Choroid plexus epithelial cell (primary cell): Measurements from ENCODE around the gene RAP1GDS1.
"Not testable (repeated sequence)": the region's sequence is repeated elsewhere in the genome, so short reads cannot be mapped to it uniquely, and the experiment has no call there.

Source experiments
- DNase-seq: peaks from one replicate; pipeline ENCODE4 v3.0.0-alpha.2; 2010; ENCODE audit warnings: low read depth
- H3K4me3 ChIP-seq: 2 replicates; pipeline ENCODE4 v1.5.1; 2011; ENCODE audit warnings: low read depth, mild to moderate bottlenecking, control low read depth, low read length, moderate library complexity
- TF ChIP-seq, protein P1 (sequence below): conservative IDR thresholded peaks from 2 replicates; pipeline ENCODE4 v1.5.1; 2011; ENCODE audit warnings: low read depth, mild to moderate bottlenecking, control low read depth, inconsistent platforms, low read length, moderate library complexity

Gene RAP1GDS1

DNA sequence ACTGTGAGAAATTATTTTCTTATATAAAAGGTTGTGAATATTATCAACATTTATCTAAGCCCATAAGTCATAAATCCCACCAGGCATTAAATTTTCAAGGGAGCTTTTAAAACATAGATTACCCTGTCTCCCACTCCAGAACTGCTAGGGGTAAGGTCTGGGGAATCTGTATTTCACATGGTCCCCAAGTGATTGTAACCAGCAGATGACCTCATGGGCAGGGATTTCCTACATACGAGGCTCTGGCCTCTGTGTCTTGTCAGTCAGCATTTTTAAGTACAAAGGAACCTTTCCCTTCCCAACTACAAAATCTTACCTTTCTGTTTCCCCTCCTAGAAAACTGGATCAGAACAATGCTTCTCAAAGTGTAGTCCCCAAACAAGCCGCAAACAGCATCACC lies 208.6 kb downstream of the RAP1GDS1 start:
- no peak for DNase-seq
- TF ChIP-seq, protein P1, sequence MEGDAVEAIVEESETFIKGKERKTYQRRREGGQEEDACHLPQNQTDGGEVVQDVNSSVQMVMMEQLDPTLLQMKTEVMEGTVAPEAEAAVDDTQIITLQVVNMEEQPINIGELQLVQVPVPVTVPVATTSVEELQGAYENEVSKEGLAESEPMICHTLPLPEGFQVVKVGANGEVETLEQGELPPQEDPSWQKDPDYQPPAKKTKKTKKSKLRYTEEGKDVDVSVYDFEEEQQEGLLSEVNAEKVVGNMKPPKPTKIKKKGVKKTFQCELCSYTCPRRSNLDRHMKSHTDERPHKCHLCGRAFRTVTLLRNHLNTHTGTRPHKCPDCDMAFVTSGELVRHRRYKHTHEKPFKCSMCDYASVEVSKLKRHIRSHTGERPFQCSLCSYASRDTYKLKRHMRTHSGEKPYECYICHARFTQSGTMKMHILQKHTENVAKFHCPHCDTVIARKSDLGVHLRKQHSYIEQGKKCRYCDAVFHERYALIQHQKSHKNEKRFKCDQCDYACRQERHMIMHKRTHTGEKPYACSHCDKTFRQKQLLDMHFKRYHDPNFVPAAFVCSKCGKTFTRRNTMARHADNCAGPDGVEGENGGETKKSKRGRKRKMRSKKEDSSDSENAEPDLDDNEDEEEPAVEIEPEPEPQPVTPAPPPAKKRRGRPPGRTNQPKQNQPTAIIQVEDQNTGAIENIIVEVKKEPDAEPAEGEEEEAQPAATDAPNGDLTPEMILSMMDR: no peak
- no peak overlapping the region for H3K4me3 ChIP-seq

DNA sequence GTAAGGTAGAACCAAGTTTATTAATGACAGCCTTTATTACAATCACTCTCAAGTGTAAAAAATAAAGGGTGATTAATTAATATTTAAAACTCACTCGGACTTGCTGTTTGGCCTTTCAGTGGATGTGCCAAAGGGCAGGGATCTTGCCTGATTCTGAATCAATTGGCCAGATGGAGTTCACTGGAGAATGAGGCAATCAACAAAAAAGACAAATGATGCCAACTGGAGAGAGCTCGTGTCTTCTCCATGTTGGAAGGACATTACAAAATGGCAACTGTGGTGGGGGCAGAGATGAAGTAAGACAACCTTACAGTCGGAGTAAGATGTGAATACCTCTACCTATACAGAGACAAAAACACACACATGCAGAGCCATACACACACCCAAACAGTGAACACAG lies 209.2 kb downstream of the RAP1GDS1 start:
- H3K4me3 ChIP-seq: no peak overlapping the region
- DNase-seq: no peak
- TF ChIP-seq, protein P1: no peak

DNA sequence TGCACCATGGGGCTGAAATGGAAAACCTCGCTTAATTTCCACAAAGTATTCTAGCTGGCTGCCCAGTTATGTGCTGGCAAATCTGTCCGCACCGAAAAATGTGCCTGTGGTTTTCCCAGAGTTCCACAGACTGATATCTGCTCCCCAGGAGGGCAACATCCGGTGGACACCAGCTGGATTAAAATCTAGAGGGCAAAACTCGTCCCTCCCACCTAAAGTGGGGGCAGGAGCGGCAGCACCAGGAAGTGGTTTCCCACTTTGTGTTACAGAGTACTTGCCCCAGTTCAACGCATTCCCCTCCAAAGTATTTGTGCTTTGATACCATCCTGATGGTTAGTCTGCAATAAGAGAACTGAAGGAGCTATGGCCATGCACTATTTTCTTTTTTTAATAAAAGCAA lies 209.6 kb downstream of the RAP1GDS1 start:
- TF ChIP-seq, protein P1: no peak
- H3K4me3 ChIP-seq: no peak overlapping the region
- DNase-seq: peak; percentile 86

GRCh38 chr4:98473046-98473445 lies 211.9 kb downstream of the RAP1GDS1 start:
- no peak for DNase-seq
- no peak overlapping the region for H3K4me3 ChIP-seq
- TF ChIP-seq, protein P1: no peak

GRCh38 chr4:98474408-98474844 lies 213.2 kb downstream of the RAP1GDS1 start:
- DNase-seq: peak; percentile 79
- TF ChIP-seq, protein P1: no peak
- no peak overlapping the region for H3K4me3 ChIP-seq

GRCh38 chr4:98476891-98477290 lies 215.7 kb downstream of the RAP1GDS1 start:
- H3K4me3 ChIP-seq: no peak overlapping the region
- TF ChIP-seq, protein P1: peak; percentile 19
- peak; percentile 54 for DNase-seq

DNA sequence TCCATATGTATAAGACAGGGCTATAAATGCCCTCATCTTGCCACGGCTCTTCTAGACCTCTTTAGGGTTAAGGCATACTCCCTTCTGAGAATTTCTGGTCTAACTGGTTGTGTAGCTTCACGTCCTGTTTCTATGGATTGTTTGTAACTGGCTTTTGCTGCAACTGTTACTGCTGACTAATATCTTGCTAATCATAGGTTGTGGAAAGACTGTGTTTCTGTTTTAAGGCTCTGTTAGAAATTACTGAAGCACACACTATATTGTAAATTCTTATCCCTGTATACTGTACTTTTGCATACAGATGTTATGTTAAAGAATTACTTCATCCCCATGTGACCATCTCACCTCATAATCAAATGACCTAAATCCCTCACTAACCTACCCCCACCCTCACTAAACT lies 218.4 kb downstream of the RAP1GDS1 start:
- not testable (repeated sequence) for H3K4me3 ChIP-seq, DNase-seq

GRCh38 chr4:98480535-98480934 lies 219.4 kb downstream of the RAP1GDS1 start:
- H3K4me3 ChIP-seq: no peak overlapping the region
- TF ChIP-seq, protein P1: no peak
- no peak for DNase-seq
